ENCODE results near the gene WDR27.

The WDR27 gene

GRCh38 chr6:169745405-169745804 lies 43.6 kb upstream of the WDR27 start:
- CTCF ChIA-PET = interaction anchor here (0.7 kb wide), 1 partner anchor 411 kb away, joined by 3 read pairs; no protein-coding TSS in a partner anchor

DNA sequence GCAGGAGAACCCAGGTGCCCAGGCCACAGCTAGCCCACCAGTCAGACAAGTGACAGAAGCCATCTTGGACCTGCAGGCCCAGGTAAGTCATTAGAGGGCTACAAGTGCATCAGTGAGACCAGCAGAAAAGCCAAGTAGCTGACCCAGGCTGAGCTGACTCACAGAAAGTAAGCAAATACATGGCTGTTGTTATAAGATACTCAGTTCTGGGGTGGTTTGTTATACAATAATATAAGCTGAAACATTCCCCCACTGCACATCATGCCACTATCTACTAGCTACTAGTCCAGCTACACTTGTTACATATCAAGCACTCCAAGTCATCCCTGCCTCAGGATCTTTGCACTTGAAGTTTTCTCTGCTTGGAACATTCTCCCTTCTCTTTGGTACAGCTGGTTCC lies 39.5 kb upstream of the WDR27 start:
- POLR2A ChIA-PET = no interaction called here
- Histone ChIP-seq H3K4me1 (ENCODE audit: control insufficient read depth, insufficient read depth, low read length) (peaks cover 13% of the 10 kb centered on the region), H3K4me3 (ENCODE audit: low read depth, low read length) (no peak overlapping the region), H3K9me3 (ENCODE audit: control insufficient read depth, insufficient read depth, low read depth, low read length) (no peaks in the 10 kb centered on the region), H3K27ac (ENCODE audit: extremely low read depth, low read depth, low read length) (no peak overlapping the region), H3K36me3 (ENCODE audit: control insufficient read depth in 2 of 2, insufficient read depth in 1 of 2, low read length in 2 of 2) (no peaks in the 10 kb centered on the region)
- TF ChIP-seq ZNF658 (tag by site-specific recombination; IDR thresholded peaks at IDR 0.05) (no peak), ZNF623 (tag by site-specific recombination; IDR thresholded peaks at IDR 0.05) (peak; percentile 55)
- CTCF ChIA-PET = interaction anchor here (0.9 kb wide), 1 partner anchor 50 kb away, joined by 3 read pairs; no protein-coding TSS in a partner anchor

More at GRCh38 chr6:169745405-169745804, 43.6 kb upstream of the WDR27 start:
- Histone ChIP-seq H3K9me3 (ENCODE audit: control insufficient read depth, insufficient read depth, low read depth, low read length) (no peaks in the 10 kb centered on the region), H3K4me1 (ENCODE audit: control insufficient read depth, insufficient read depth, low read length) (peaks cover 1% of the 10 kb centered on the region; the same call in 1 of the 2 replicates), H3K4me3 (ENCODE audit: low read depth, low read length) (no peak overlapping the region), H3K27ac (ENCODE audit: extremely low read depth, low read depth, low read length) (no peak overlapping the region), H3K36me3 (ENCODE audit: control insufficient read depth in 2 of 2, insufficient read depth in 1 of 2, low read length in 2 of 2) (peaks cover 0 to 10% of the 10 kb centered on the region in 2 experiments; a peak in 1 of 3 replicates)
- TF ChIP-seq ZNF223 (tag by site-specific recombination; IDR thresholded peaks at IDR 0.05) (no peak), ZNF133 (tag by site-specific recombination; IDR thresholded peaks at IDR 0.05) (peak; percentile 70; the same call in 1 of the 2 replicates)
- TF ChIP-seq, protein P1, sequence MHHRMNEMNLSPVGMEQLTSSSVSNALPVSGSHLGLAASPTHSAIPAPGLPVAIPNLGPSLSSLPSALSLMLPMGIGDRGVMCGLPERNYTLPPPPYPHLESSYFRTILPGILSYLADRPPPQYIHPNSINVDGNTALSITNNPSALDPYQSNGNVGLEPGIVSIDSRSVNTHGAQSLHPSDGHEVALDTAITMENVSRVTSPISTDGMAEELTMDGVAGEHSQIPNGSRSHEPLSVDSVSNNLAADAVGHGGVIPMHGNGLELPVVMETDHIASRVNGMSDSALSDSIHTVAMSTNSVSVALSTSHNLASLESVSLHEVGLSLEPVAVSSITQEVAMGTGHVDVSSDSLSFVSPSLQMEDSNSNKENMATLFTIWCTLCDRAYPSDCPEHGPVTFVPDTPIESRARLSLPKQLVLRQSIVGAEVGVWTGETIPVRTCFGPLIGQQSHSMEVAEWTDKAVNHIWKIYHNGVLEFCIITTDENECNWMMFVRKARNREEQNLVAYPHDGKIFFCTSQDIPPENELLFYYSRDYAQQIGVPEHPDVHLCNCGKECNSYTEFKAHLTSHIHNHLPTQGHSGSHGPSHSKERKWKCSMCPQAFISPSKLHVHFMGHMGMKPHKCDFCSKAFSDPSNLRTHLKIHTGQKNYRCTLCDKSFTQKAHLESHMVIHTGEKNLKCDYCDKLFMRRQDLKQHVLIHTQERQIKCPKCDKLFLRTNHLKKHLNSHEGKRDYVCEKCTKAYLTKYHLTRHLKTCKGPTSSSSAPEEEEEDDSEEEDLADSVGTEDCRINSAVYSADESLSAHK (tag by site-specific recombination; IDR thresholded peaks at IDR 0.05) = no peak
- POLR2A ChIA-PET = interaction anchor here (0.6 kb wide), 1 partner anchor 174 kb away, joined by 3 read pairs; no protein-coding TSS in a partner anchor

GRCh38 chr6:169738976-169739529 lies 37.2 kb upstream of the WDR27 start:
- H3K4me1 ChIP-seq (ENCODE audit: control insufficient read depth, insufficient read depth, low read length) = peaks cover 13% of the 10 kb centered on the region
- ChIA-PET POLR2A (interaction anchor here (1.2 kb wide), 1 partner anchor 14 kb away, joined by 3 read pairs; no protein-coding TSS in a partner anchor), CTCF (no interaction called here)
- peak overlapping the region; percentile 18 for H3K27ac ChIP-seq (ENCODE audit: extremely low read depth, low read depth, low read length)
- H3K4me3 ChIP-seq (ENCODE audit: low read depth, low read length) = no peak overlapping the region
- H3K9me3 ChIP-seq (ENCODE audit: control insufficient read depth, insufficient read depth, low read depth, low read length) = no peaks in the 10 kb centered on the region
- H3K36me3 ChIP-seq (ENCODE audit: control insufficient read depth in 2 of 2, insufficient read depth in 1 of 2, low read length in 2 of 2) = no peaks in the 10 kb centered on the region
- TF ChIP-seq ZNF510 (tag by site-specific recombination; IDR thresholded peaks at IDR 0.05; ENCODE audit: insufficient replicate concordance) = no peak
- TF ChIP-seq ZBTB7A (tag by site-specific recombination; IDR thresholded peaks at IDR 0.05; ENCODE audit: low read depth) = no peak
- TF ChIP-seq, protein P2, sequence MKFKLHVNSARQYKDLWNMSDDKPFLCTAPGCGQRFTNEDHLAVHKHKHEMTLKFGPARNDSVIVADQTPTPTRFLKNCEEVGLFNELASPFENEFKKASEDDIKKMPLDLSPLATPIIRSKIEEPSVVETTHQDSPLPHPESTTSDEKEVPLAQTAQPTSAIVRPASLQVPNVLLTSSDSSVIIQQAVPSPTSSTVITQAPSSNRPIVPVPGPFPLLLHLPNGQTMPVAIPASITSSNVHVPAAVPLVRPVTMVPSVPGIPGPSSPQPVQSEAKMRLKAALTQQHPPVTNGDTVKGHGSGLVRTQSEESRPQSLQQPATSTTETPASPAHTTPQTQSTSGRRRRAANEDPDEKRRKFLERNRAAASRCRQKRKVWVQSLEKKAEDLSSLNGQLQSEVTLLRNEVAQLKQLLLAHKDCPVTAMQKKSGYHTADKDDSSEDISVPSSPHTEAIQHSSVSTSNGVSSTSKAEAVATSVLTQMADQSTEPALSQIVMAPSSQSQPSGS (tag by site-specific recombination; IDR thresholded peaks at IDR 0.05; ENCODE audit: low read depth) = no peak
- TF ChIP-seq, protein P3, sequence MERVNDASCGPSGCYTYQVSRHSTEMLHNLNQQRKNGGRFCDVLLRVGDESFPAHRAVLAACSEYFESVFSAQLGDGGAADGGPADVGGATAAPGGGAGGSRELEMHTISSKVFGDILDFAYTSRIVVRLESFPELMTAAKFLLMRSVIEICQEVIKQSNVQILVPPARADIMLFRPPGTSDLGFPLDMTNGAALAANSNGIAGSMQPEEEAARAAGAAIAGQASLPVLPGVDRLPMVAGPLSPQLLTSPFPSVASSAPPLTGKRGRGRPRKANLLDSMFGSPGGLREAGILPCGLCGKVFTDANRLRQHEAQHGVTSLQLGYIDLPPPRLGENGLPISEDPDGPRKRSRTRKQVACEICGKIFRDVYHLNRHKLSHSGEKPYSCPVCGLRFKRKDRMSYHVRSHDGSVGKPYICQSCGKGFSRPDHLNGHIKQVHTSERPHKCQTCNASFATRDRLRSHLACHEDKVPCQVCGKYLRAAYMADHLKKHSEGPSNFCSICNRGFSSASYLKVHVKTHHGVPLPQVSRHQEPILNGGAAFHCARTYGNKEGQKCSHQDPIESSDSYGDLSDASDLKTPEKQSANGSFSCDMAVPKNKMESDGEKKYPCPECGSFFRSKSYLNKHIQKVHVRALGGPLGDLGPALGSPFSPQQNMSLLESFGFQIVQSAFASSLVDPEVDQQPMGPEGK (tag by site-specific recombination; IDR thresholded peaks at IDR 0.05) = 0 out of 2 replicates have a peak, but pooled peaks have one; percentile 15
- TF ChIP-seq ZXDB (tag by site-specific recombination; IDR thresholded peaks at IDR 0.05) = peak; percentile 36; the same call in 1 of the 2 replicates
- peak; percentile 54; the same call in 1 of the 2 replicates for TF ChIP-seq FEZF1 (tag by site-specific recombination; IDR thresholded peaks at IDR 0.05)
- no peak for TF ChIP-seq ZNF843 (tag by site-specific recombination; IDR thresholded peaks at IDR 0.05)
- TF ChIP-seq ZBTB20 (tag by site-specific recombination; IDR thresholded peaks at IDR 0.05) = peak; percentile 29; the same call in 1 of the 2 replicates
- TF ChIP-seq KLF7 (tag by site-specific recombination; IDR thresholded peaks at IDR 0.05; ENCODE audit: borderline replicate concordance) = no peak
- TF ChIP-seq ZBTB49 (tag by site-specific recombination; IDR thresholded peaks at IDR 0.05; ENCODE audit: low read depth) = no peak
- TF ChIP-seq ZNF610 (tag by site-specific recombination; IDR thresholded peaks at IDR 0.05; ENCODE audit: borderline replicate concordance) = no peak
- TF ChIP-seq WT1 (tag by site-specific recombination; IDR thresholded peaks at IDR 0.05) = peak; percentile 88
- TF ChIP-seq ZNF558 (tag by site-specific recombination; IDR thresholded peaks at IDR 0.05) = no peak

Data from HEK293 (cell line).